Measurements from ENCODE around the gene ATRAID. TPM values are rescaled to one million over a fixed set of nuclear protein-coding genes. Genes with fewer than 3 reads are reported as not detected.

The ATRAID gene
- total RNA-seq, 2 donors from 2014 or later, result 59.7 to 76.8 TPM

Other genes with a start within 250 kb of the ATRAID start
- gene MAPRE3, start 241.4 kb upstream of the ATRAID start, total RNA-seq, result 1 to 10 TPM; 5.0 to 5.8 TPM
- 10 to 100 TPM; 42.4 to 47.3 TPM for gene TMEM214, start 179.1 kb upstream of the ATRAID start, total RNA-seq
- gene AGBL5, start 160.4 kb upstream of the ATRAID start, total RNA-seq, result 10 to 100 TPM in 1 of 2 donors, 1 to 10 TPM in 1; 8.9 to 10.7 TPM
- 100 to 1,000 TPM; 284 to 371 TPM for gene OST4, start 140.4 kb upstream of the ATRAID start, total RNA-seq
- gene EMILIN1, start 133.4 kb upstream of the ATRAID start, total RNA-seq, result 1 to 10 TPM in 1 of 2 donors, under 1 TPM in 1; 0.32 to 1.7 TPM
- 1 to 10 TPM; 4.5 to 5.4 TPM for gene KHK, start 125.3 kb upstream of the ATRAID start, total RNA-seq
- not detected for gene CGREF1, start 92.9 kb upstream of the ATRAID start, total RNA-seq
- gene ABHD1, start 88.2 kb upstream of the ATRAID start, total RNA-seq, result under 1 TPM; 0.65 to 0.94 TPM
- 10 to 100 TPM; 25.6 to 27.1 TPM for gene PREB, start 77.4 kb upstream of the ATRAID start, total RNA-seq
- not detected for gene PRR30, start 72.6 kb upstream of the ATRAID start, total RNA-seq
- gene TCF23, start 63.0 kb upstream of the ATRAID start, total RNA-seq, result not detected
- gene SLC5A6, start 227 bp downstream of the ATRAID start, total RNA-seq, result 100 to 1,000 TPM; 147 to 190 TPM
- gene CAD, start 5.3 kb downstream of the ATRAID start, total RNA-seq, result 10 to 100 TPM; 27.2 to 30.0 TPM
- under 1 TPM in 1 of 2 donors, not detected in 1; 0.13 TPM for gene SLC30A3, start 51.0 kb downstream of the ATRAID start, total RNA-seq
- gene DNAJC5G, start 63.4 kb downstream of the ATRAID start, total RNA-seq, result not detected
- gene TRIM54, start 70.4 kb downstream of the ATRAID start, total RNA-seq, result not detected
- 1 to 10 TPM; 1.5 to 1.6 TPM for gene UCN, start 96.4 kb downstream of the ATRAID start, total RNA-seq
- gene MPV17, start 111.1 kb downstream of the ATRAID start, total RNA-seq, result 10 to 100 TPM; 46.5 to 48.6 TPM
- 10 to 100 TPM; 52.2 to 70.2 TPM for gene GTF3C2, start 144.7 kb downstream of the ATRAID start, total RNA-seq
- gene EIF2B4, start 158.3 kb downstream of the ATRAID start, total RNA-seq, result 10 to 100 TPM; 29.8 to 33.2 TPM
- 10 to 100 TPM; 75.7 to 80.3 TPM for gene SNX17, start 158.6 kb downstream of the ATRAID start, total RNA-seq
- gene ZNF513, start 168.7 kb downstream of the ATRAID start, total RNA-seq, result 10 to 100 TPM; 22.4 to 24.6 TPM
- 10 to 100 TPM; 43.6 to 50.2 TPM for gene PPM1G, start 197.6 kb downstream of the ATRAID start, total RNA-seq
- 100 to 1,000 TPM; 138 to 150 TPM for gene NRBP1, start 216.6 kb downstream of the ATRAID start, total RNA-seq
- 10 to 100 TPM in 1 of 2 donors, 1 to 10 TPM in 1; 9.1 to 13.6 TPM for gene KRTCAP3, start 230.3 kb downstream of the ATRAID start, total RNA-seq